Smooth muscle cell (in vitro differentiated cells): ENCODE results near the gene FASLG. TPM values are rescaled to one million over a fixed set of nuclear protein-coding genes. Genes with fewer than 3 reads are reported as not detected.
A peak's percentile ranks its signal among the peaks of the same experiment; 100 is the strongest.

Experiments used
- DNase-seq: peaks from one replicate; lab custom pipeline; 2025; ENCODE audit not compliant: unreplicated experiment; lab: John Stamatoyannopoulos, UW
- H2AFZ ChIP-seq: fragments of 200-600 bp; sonication (generic); 2 replicates; pipeline ENCODE4 v1.6.0; 2016; ENCODE audit warnings: antibody characterized with exemption, low read depth, mild to moderate bottlenecking
- H3F3A ChIP-seq: fragments of 200-600 bp; sonication (generic); 2 replicates; pipeline ENCODE4 v1.6.0; 2017; ENCODE audit warnings: antibody characterized with exemption, low read depth
- H3K27ac ChIP-seq: fragments of 200-600 bp; sonication (generic); 2 replicates; pipeline ENCODE4 v1.5.1; 2016; ENCODE audit warnings: low read depth, mild to moderate bottlenecking
- H3K27me3 ChIP-seq: fragments of 200-600 bp; sonication (generic); 2 replicates; pipeline ENCODE4 v1.6.1; 2016; ENCODE audit warnings: low read depth, mild to moderate bottlenecking
- H3K36me3 ChIP-seq: fragments of 200-600 bp; sonication (generic); 2 replicates; pipeline ENCODE4 v1.5.1; 2016; ENCODE audit warnings: low read depth
- H3K4me1 ChIP-seq: fragments of 200-600 bp; sonication (generic); 2 replicates; pipeline ENCODE4 v1.5.1; 2016; ENCODE audit warnings: low read depth
- H3K4me2 ChIP-seq: fragments of 200-600 bp; sonication (generic); 2 replicates; pipeline ENCODE4 v1.6.0; 2016; ENCODE audit warnings: mild to moderate bottlenecking
- H3K4me3 ChIP-seq: fragments of 200-600 bp; sonication (generic); 2 replicates; pipeline ENCODE4 v1.5.1; 2016; ENCODE audit warnings: mild to moderate bottlenecking
- H3K79me2 ChIP-seq: fragments of 200-600 bp; sonication (generic); 2 replicates; pipeline ENCODE4 v1.6.0; 2016; ENCODE audit warnings: low read depth, mild to moderate bottlenecking
- H3K9ac ChIP-seq: fragments of 200-600 bp; sonication (generic); 2 replicates; pipeline ENCODE4 v1.6.0; 2016; ENCODE audit warnings: low read depth
- H3K9me3 ChIP-seq: fragments of 200-600 bp; sonication (generic); replicated peaks from 2 replicates; pipeline ENCODE4 v1.5.1; 2016; ENCODE audit warnings: low read depth
- H4K20me1 ChIP-seq: fragments of 200-600 bp; sonication (generic); 2 replicates; pipeline ENCODE4 v1.6.0; 2016; ENCODE audit warnings: low read depth
- WGBS: methylation state at CpG from one replicate; pipeline ENCODE4 v1.1.7; 2016; ENCODE audit warnings: low lambda C conversion rate; 5-methylcytosine and 5-hydroxymethylcytosine counted together
- polyA plus RNA-seq: library from polyadenylated mRNA; unstranded; fragments of >200 nt; fragmentation: Nextera tagmentation; extraction: Ambion mirVana; gene quantifications from 2 replicates; pipeline ENCODE4 v1.2.1, GENCODE V29; 2016
- total RNA-seq: library from RNA; depleted of rRNA; stranded (reverse); fragments of >200 nt; gene quantifications from 2 replicates; pipeline ENCODE4 v1.2.3, GENCODE V29; 2014
- TF ChIP-seq, protein P1 (sequence below): fragments of 200-600 bp; sonication (generic); IDR thresholded peaks from 2 replicates; pipeline ENCODE4 v1.5.1; 2017; ENCODE audit warnings: borderline replicate concordance, mild to moderate bottlenecking, antibody characterized with exemption; ENCODE audit not compliant: insufficient read depth, poor library complexity, severe bottlenecking

The FASLG gene
- total and polyA plus RNA-seq, 2 experiments from 2014 or later: not detected

DNA sequence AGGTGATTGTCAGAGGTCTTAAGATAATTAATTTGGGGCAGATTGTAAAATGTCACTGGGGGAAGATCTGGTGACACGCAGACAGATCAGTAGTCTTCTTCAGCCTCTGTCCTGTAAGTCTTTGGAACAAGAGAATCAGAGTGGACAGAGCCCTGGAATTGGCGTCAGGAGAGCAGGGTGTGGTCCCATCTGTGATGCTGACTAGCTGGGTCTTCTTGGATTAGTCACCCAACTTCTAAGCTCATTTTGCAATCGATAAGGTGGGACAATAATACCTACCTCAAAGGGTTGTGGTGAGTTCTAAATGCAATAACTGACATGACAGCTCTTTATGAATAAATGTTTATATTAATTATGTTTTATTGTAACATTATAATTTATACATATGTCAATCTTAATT, 4.8 kb downstream of the FASLG start:
- Histone ChIP-seq H3K79me2 (no peaks in the 10 kb centered on the region), H4K20me1 (no peaks in the 10 kb centered on the region), H3K4me3 (no peak overlapping the region), H3K4me2 (no peak overlapping the region), H3K4me1 (no peaks in the 10 kb centered on the region), H3K9ac (no peak overlapping the region), H3F3A (no peaks in the 10 kb centered on the region), H3K9me3 (no peaks in the 10 kb centered on the region), H3K36me3 (no peaks in the 10 kb centered on the region), H3K27ac (no peak overlapping the region), H3K27me3 (no peaks in the 10 kb centered on the region), H2AFZ (no peak overlapping the region)
- DNase-seq: no peak
- WGBS: 88% methylated on average over 3 of the region's 3 CpGs
- TF ChIP-seq, protein P1, sequence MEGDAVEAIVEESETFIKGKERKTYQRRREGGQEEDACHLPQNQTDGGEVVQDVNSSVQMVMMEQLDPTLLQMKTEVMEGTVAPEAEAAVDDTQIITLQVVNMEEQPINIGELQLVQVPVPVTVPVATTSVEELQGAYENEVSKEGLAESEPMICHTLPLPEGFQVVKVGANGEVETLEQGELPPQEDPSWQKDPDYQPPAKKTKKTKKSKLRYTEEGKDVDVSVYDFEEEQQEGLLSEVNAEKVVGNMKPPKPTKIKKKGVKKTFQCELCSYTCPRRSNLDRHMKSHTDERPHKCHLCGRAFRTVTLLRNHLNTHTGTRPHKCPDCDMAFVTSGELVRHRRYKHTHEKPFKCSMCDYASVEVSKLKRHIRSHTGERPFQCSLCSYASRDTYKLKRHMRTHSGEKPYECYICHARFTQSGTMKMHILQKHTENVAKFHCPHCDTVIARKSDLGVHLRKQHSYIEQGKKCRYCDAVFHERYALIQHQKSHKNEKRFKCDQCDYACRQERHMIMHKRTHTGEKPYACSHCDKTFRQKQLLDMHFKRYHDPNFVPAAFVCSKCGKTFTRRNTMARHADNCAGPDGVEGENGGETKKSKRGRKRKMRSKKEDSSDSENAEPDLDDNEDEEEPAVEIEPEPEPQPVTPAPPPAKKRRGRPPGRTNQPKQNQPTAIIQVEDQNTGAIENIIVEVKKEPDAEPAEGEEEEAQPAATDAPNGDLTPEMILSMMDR: no peak

DNA sequence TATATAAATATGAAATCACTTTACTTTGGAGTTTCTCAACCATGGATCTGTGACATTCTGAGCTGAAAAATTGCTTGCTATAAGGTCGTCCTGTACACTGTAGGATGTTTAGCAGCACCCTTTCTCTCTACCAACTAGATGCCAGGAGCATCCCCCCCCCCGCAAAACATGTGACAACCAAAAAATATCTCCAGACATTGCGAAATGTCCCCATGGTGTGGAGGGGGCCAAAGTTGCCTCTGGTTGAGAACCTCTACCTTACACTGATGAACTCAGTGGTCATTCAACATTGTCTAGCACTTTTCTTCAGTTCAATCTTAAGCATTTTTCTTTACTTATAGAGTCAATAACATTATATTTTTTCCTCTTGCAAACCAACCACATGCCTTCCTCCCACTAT, 9.2 kb downstream of the FASLG start:
- TF ChIP-seq, protein P1: no peak
- WGBS: 91% methylated on average over 3 of the region's 3 CpGs
- no peaks in the 10 kb centered on the region for H3K4me1 ChIP-seq

DNA sequence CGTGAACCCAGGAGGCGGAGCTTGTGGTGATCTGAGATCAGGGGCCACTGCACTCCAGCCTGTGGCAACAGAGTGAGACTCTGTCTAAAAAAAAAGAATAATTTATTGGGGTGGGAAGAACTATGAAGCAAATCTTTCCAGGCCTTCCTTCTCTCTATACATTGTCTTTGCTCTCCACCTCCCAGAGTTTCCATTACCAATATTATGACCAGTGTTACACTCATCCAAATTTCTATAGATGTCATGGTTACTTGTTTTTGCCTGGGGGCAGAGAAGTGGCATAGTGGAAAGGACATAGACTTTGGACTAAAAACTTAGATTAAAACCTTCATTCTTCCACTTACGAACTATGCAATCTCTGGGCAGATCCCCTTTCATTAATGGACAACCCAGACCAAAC, 10.1 kb downstream of the FASLG start:
- no peaks in the 10 kb centered on the region for H3K9me3 ChIP-seq
- H3K4me3 ChIP-seq: no peak overlapping the region
- no peaks in the 10 kb centered on the region for H3K36me3 ChIP-seq
- no peaks in the 10 kb centered on the region for H3K27me3 ChIP-seq
- H3K9ac ChIP-seq: no peak overlapping the region
- H3K27ac ChIP-seq: no peak overlapping the region
- H2AFZ ChIP-seq: no peak overlapping the region
- WGBS: 94% methylated on average over 3 of the region's 3 CpGs
- DNase-seq: no peak
- no peaks in the 10 kb centered on the region for H3K79me2 ChIP-seq
- TF ChIP-seq, protein P1: no peak
- H3F3A ChIP-seq: no peaks in the 10 kb centered on the region
- no peaks in the 10 kb centered on the region for H3K4me1 ChIP-seq
- H3K4me2 ChIP-seq: no peak overlapping the region
- no peaks in the 10 kb centered on the region for H4K20me1 ChIP-seq

More for the DNA sequence above, 9.2 kb downstream of the FASLG start:
- no peaks in the 10 kb centered on the region for H3K79me2 ChIP-seq
- no peaks in the 10 kb centered on the region for H3K36me3 ChIP-seq
- H2AFZ ChIP-seq: no peak overlapping the region
- no peak overlapping the region for H3K27ac ChIP-seq
- no peaks in the 10 kb centered on the region for H3K27me3 ChIP-seq
- no peak overlapping the region for H3K4me2 ChIP-seq
- no peak overlapping the region for H3K4me3 ChIP-seq
- DNase-seq: no peak
- H3K9me3 ChIP-seq: no peaks in the 10 kb centered on the region
- no peak overlapping the region for H3K9ac ChIP-seq
- no peaks in the 10 kb centered on the region for H3F3A ChIP-seq
- H4K20me1 ChIP-seq: no peaks in the 10 kb centered on the region

DNA sequence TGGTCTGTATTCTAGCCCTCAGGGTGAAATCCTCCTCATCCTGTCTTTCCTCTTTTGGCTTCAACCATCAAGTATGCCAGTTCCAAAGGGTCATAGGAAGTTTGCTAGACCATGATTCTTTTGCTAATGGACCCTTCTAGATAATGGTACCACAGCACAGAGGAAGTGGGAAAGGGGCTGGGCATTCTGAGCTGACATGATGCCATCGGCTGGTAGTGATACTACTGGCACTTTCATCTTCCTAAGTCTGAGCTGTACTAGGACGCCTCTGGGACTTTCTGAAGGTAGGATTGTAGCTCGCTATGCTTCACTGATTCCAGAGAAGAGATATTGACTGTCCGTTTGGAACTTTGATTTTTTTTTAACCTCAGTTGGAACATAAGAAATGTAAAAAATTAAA, 11.4 kb downstream of the FASLG start:
- TF ChIP-seq, protein P1: no peak
- Histone ChIP-seq H4K20me1 (no peaks in the 10 kb centered on the region), H3K4me3 (no peak overlapping the region), H3F3A (no peaks in the 10 kb centered on the region), H2AFZ (no peak overlapping the region), H3K4me2 (peak overlapping the region; percentile 4), H3K4me1 (no peaks in the 10 kb centered on the region), H3K36me3 (no peaks in the 10 kb centered on the region), H3K27me3 (no peaks in the 10 kb centered on the region), H3K79me2 (no peaks in the 10 kb centered on the region), H3K9me3 (no peaks in the 10 kb centered on the region), H3K27ac (no peak overlapping the region), H3K9ac (no peak overlapping the region)
- no peak for DNase-seq
- 92% methylated on average over 4 of the region's 4 CpGs for WGBS
